Fibroblast of villous mesenchyme (primary cell): ENCODE results near the gene SH3TC1. TPM values are rescaled to one million over a fixed set of nuclear protein-coding genes. Genes with fewer than 3 reads are reported as not detected.

Source experiments
- DNase-seq: peaks from one replicate; pipeline ENCODE4 v3.0.0-alpha.2; 2010; ENCODE audit warnings: low read depth
- H3K4me3 ChIP-seq: 2 replicates; pipeline ENCODE4 v1.5.1; 2011; ENCODE audit warnings: low read depth, mild to moderate bottlenecking, low read length
- CTCF ChIP-seq: IDR thresholded peaks from 2 replicates; pipeline ENCODE4 v1.5.1; 2012; ENCODE audit warnings: low read depth, mild to moderate bottlenecking, low read length; ENCODE audit not compliant: insufficient read depth
- total RNA-seq: library from RNA; depleted of rRNA; stranded (reverse); fragments of >200 nt; gene quantifications from 2 replicates; pipeline ENCODE4 v1.2.3, GENCODE V29; 2012

Gene SH3TC1
- total RNA-seq, 1 donor: 3.9 TPM

- peak; percentile 39 for TF ChIP-seq CTCF
- no peak overlapping the region for H3K4me3 ChIP-seq
- no peak for DNase-seq
Observed at GRCh38 chr4:8238515-8239053, 39.5 kb downstream of the SH3TC1 start.

- no peak for DNase-seq
- H3K4me3 ChIP-seq: no peak overlapping the region
Observed at GRCh38 chr4:8239226-8239625, 40.1 kb downstream of the SH3TC1 start.

GRCh38 chr4:8239661-8240060, 40.6 kb downstream of the SH3TC1 start:
- no peak for DNase-seq
- H3K4me3 ChIP-seq: no peak overlapping the region
- no peak for TF ChIP-seq CTCF

More at GRCh38 chr4:8239226-8239625, 40.1 kb downstream of the SH3TC1 start:
- TF ChIP-seq CTCF: no peak

GRCh38 chr4:8240211-8241041, 41.3 kb downstream of the SH3TC1 start:
- no peak for TF ChIP-seq CTCF
- no peak overlapping the region for H3K4me3 ChIP-seq
- no peak for DNase-seq

GRCh38 chr4:8241211-8241779, 42.2 kb downstream of the SH3TC1 start:
- no peak for DNase-seq
- H3K4me3 ChIP-seq: no peak overlapping the region
- TF ChIP-seq CTCF: no peak

GRCh38 chr4:8241895-8242696, 43.0 kb downstream of the SH3TC1 start:
- peak; percentile 97 for DNase-seq
- TF ChIP-seq CTCF: peak; percentile 95
- no peak overlapping the region for H3K4me3 ChIP-seq
